ENCODE results near the gene TSPAN11.

DNA sequence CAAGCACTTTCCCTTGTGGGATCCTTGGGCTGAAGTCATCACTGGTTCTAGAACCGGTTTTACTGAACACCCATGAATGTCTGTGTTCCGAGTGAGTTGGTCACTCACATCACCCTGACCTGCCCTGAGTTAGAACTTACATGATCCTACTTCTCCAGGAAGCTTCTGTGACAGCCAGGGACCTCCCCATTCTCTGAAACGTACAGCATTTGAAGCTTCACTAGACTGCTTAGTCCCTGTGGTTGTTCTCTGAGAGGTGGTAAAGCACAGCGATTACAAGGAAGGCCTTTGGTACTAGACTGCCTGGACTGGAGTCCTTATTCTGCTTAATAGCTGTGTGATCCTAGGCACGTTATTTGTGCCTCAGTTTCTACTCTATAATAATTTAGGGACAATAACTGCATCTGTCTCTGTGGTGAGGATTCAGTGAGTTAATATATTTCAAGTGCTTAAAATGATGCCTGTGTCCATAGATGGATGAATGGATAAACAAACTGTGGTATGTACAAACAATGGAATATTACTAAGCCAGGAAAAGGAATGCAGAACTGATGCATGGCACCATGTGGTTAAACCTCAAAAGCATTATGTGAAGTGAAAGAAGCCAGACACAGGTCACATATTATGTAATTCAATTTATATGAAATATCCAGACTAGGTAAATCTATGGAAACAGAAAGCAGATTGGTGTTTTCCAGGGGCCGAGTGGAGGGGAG, 92.4 kb downstream of the TSPAN11 start:
- TF ChIP-seq TAF1 (IDR thresholded peaks at IDR 0.05; ENCODE audit: borderline replicate concordance, low read depth, low read length) (no peak), POLR2A (IDR thresholded peaks at IDR 0.05; ENCODE audit: low read depth, low read length) (no peak), POLR2AphosphoS5 (IDR thresholded peaks at IDR 0.05; ENCODE audit: low read depth, low read length) (no peak)
